GM18870 (cell line): ENCODE measurements around the gene NELFE.

ENCODE experiments used
- ATAC-seq: cut with Tn5 transposase; IDR thresholded peaks from one replicate; pipeline ENCODE4 v1.9.1; 2021; ENCODE audit warnings: moderate library complexity; ENCODE audit not compliant: unreplicated experiment

Gene NELFE

DNA sequence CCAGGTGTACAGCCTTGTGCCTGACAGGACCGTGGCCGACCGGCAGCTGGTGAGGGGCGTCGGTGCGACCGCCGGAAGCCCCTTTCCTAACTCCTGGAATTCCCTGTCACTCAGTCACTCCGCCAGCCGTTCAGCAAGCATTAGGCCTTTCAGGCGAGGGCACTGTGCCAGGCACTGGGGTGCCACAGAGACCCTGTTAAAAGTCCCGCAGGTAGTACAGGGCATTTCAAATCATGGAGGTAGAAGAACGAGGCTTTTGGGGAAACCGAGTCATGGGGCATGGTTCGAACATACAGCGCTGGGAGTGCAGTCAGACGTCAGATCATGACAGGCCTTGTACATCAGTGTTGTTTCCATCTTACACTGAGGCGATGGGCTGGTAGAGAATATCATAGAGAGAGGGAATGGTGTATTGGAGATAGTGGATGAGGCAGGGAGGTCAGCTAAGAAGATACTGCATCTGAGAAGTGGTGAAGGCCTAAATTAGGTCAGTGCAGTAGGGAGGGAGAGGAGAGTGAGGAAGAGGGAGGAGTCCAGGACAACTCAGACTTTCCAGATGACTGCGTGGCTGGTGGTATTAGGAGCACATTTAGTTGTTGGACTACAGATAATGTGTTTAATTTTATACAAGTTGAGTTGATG, 14.1 kb upstream of the NELFE start:
- no peak for ATAC-seq

DNA sequence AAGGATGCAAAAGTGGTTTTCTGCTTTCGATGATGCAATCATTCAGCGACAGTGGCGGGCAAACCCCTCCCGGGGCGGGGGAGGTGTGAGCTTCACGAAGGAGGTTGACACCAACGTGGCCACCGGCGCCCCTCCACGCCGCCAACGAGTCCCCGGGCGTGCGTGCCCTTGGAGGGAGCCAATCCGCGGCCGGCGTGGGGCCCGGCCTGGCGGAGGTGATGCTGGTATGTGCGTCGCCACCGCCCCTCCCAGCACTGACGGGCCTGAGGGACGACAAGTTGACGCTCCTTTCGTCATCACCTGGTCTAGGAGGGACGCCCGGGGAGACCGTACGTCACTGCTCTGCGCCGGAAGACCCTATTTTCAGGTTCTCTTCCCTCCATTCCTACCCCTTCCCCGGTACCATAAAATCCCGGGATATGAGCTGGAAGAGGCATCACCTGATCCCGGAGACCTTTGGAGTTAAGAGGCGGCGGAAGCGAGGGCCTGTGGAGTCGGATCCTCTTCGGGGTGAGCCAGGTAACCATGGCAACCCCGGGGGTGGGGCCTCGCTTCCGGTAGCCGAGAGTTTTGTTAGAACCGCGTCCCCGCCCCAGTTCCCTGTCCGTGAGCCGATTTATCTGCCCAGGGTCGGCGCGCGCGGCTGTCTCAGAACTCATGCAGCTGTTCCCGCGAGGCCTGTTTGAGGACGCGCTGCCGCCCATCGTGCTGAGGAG, 13.4 kb upstream of the NELFE start, which contains the start of gene DXO:
Gene DXO, minus strand, starts transcription at position 146 of the 716 bp plus-strand sequence. CDS start 463 bp downstream, outside the sequence.
- peak; percentile 76 for ATAC-seq

DNA sequence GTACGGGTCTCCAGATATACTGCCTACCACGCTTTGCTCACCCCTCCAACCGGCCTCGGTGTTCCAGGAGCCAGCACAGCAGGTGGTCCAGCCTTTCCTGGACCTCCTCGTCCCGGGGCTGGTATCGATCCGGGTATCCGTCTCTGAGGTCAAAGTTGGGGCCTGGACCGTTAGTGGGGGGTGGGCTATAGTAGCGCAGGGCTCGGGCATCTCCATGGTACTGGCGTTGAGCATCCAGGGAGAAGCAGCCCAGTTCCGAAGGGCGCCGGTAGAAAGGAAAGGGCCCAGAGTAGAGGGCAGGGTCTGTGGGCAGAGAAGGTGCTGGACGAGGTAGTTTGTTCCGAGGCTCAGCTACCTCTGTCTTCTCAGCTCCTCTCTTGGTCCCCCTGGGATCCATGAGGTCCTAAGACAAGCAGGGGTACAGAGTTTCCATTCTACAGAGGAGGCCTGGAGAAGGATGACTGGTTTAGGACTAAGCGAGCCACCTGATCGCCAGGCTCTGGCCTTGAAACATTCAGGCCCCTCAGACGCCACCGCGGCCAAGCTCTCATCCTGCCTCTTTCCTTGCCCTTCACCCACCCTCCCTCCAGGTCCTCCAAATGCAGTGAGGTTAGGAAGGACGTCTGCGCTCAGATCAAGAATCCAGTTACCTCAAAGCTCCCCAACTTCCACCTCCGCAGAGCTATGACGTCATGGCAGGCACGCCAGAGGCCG, 12.7 kb upstream of the NELFE start:
- ATAC-seq, result no peak

DNA sequence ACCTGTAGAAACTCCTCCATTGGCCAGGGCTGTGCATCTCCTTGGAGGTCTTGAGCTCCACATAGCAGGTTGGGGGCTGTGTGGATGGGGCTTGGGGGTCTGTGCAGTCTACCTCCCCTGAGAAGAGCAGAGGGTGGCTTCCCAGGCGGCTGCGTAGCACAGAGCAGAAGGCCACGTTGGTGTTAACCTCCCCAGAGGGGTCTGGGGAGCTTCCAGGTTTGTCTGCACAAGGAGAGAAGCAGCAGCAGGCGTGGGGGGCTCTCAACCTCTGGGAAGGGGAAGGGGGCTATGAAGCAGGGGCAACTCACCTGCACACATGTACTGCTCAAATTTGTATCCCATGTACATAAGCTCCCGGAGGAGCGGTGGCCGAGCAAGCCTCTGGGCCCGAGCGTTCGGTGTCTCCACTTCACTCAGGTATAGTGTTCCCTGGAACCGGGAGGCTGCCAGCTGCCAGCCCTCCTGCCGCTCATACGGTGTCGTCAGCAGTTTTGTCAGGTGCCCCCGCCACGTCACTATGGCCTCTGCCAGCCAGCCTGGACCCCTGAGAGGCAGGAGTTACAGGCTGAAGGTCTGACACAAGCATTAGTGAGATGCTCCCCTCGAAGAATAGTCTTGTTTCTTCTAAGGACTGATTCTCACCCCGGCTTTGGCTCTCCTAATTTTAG, 12.0 kb upstream of the NELFE start:
- no peak for ATAC-seq

DNA sequence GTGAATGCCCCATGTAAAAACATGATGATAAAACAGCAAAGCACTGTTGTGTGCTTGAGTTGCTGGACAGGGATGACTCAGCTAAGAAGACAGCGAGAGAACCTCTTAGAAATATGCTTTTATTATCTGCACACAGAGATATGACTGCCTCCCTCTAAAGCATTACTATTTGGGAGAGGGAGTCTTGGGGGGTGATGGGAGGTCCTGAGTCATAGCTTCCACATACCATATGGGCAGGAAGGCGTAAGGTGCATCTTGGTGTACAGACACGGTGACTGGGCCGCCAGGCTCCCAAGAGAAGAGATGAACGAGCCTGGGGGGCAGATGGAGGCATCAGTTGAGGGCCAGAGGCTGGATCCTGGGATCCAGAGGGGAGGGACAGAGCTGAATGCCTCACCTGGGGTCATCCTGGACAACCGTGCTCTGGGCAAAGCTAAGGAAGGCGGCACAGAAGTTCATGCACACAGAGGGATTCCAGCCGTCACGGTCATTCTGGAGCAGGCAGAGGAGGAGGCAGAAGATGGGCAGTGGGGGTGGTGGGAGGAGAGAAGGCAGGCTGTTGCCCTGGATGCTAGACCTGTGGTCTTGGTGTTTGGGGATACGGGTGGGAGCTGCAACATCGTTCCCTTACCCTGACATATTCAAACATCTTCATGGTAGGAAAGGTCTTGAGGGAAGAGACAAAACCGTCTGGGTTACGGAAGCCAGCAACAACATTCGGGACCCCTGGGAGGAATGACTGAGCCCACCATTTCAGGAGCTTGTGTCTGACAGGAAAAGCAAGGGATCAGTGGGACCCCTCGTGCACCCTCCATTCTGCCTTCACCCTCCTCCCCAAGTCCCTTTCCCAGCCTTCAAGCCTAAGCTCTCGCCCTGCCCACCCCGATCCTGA, 11.2 kb upstream of the NELFE start:
- ATAC-seq, result no peak

DNA sequence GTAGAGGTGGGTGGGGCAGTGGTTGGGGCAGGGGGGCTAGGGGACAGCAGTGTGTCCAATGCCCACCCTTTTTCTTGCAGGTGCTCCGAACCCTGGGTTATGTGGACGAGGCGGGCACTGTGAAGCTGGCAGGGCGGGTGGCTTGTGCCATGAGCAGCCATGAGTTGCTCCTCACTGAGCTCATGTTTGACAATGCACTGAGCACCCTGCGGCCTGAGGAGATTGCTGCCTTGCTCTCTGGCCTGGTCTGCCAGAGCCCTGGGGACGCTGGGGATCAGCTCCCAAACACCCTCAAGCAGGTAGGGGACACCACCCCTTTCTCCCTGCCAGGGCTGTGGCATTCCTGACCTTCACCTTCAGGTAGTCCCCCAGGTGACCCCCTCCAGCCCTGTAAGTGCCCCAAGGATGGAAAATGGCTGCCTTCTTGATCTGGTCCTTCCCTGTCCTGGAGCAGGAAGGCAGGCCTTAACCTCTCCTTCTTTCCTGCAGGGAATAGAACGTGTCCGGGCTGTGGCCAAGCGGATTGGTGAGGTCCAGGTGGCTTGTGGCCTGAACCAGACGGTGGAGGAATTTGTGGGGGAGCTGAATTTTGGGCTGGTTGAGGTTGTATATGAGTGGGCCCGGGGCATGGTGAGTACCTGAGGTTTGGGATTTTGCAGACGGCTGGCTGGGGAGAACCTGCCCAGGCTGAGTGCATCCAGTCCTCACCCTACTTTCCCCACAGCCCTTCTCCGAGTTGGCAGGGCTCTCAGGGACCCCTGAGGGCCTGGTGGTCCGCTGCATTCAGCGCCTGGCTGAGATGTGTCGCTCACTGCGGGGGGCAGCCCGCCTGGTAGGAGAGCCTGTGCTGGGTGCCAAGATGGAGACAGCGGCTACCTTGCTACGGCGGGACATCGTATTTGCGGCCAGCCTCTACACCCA, 10.3 kb upstream of the NELFE start:
- no peak for ATAC-seq

DNA sequence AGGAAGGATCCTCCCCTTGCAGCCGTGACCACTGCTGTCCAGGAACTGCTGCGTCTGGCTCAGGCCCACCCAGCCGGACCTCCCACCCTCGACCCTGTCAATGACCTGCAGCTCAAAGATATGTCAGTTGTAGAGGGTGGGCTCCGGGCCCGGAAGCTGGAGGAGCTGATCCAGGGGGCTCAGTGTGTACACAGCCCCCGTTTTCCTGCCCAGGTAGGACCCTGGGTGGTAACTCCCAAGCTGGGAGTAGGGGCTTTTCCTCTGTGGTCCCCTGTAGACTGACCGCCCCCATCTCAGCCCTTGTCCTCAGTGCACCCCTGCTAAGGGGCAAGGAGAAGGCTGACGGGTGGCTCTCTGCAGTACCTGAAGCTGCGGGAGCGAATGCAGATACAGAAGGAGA, 9.6 kb upstream of the NELFE start:
- ATAC-seq, result no peak

DNA sequence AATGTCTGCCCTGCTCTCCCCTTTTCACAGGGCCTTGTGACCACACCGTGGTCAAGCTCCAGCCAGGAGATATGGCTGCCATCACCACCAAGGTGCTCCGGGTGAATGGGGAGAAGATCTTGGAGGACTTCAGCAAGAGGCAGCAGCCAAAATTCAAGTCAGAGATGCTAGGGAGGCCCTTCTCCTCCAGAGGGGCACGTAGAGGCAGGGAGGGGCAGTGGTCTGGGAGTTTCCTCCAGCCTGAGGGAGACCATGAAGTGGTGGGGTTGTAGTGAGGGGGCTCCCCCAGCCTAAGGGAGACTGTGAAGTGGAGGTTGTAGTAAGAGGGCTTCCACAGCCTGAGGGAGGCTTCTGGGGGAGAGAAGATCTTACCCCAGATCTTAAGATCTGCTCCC, 9.2 kb upstream of the NELFE start:
- ATAC-seq, result no peak

DNA sequence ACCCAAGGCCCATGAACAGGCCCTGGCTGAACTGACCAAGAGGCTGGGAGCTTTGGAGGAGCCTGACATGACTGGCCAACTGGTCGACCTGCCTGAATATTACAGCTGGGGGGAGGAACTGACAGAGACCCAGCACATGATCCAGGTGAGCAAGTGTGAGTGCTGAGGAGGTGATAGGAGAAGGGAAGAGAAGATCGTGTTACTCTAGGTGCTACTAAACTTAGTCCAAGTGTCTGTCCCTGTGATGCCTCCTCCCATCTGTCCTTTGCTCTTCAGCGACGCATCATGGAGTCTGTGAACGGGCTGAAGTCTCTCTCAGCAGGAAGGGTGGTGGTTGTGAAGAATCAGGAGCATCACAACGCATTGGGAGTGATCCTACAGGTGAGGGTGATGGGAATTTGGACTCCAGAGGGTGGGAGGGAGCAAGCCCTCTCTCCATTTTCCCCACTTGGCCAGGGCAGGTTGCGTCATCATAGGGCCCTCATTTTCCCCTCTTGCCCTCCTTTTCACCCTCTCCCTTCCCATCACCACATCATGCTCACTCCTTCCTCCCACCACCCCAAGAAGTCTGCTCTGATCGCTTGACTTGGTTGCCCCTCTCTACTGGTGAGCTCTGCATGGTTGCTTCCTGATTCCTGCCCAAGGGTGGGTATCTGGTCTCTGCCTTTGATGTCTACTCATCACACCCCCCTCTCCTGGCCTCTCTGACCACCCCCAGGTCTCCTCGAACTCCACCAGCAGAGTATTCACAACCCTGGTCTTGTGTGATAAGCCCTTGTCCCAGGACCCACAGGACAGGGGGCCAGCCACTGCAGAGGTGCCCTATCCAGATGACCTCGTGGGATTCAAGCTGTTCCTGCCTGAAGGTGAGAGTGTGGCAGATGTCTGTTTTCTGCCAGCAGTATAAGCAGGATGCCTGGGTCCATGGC, 8.5 kb upstream of the NELFE start:
- ATAC-seq, result no peak

DNA sequence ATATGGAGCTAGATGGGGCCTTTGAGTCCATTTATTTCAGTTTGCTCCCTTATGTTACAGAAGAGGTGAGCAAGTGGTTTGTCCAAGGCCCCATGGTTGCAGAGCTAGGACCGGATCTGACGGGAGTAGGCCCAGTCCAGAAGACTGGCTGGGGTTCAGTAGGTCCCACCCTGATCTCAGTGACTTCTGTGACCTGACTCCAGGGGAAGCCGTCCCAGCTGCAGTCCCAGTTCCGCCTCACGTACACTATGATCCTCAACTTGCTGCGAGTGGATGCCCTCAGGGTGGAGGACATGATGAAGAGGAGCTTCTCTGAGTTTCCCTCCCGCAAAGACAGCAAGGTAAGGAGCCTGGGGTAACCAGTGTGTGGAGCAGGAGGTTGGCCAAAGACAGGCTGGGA, 7.7 kb upstream of the NELFE start:
- ATAC-seq, result no peak

DNA sequence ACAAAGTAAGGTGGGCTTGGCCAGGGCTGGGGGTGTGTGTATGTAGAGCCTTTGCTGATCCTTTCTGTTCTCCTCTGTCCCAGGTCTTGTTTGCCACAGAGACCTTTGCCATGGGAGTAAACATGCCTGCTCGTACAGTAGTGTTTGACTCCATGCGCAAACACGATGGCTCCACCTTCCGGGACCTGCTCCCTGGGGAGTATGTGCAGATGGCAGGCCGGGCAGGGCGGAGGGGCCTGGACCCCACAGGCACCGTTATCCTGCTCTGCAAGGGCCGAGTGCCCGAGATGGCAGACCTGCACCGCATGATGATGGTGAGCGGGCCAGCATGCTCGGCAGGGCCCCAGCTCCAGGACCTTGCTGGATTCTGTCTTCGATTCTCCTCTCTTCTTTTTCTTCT, 6.9 kb upstream of the NELFE start:
- no peak for ATAC-seq

DNA sequence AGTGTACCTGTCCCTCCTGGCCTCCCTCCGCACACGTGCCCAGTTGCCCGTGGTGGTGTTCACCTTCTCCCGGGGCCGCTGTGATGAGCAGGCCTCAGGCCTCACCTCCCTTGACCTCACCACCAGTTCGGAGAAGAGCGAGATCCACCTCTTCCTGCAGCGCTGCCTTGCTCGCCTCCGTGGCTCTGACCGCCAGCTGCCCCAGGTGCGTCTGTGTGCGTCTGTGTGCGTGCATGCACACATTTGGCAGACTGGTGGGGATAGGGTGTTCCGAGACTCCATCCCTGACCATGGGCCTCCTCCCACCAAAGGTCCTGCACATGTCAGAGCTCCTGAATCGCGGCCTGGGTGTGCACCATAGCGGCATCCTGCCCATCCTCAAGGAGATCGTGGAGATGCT, 5.2 kb upstream of the NELFE start:
- no peak for ATAC-seq

DNA sequence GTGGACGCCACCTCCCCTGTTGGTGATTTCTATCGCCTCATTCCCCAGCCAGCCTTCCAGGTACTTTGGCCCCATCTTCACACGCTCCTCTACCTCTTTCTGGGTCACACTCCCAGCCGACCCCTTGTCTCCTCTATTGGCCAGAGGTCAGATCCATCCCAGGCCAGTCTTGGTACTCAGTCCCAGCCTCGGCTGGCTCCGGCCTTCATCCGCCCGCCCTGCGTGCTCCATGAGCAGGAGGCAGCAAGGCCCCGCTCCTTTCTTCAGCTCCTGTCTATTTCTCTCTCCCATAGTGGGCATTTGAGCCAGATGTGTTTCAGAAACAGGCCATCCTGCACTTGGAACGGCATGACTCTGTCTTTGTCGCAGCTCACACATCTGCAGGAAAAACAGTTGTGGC, 2.8 kb upstream of the NELFE start:
- ATAC-seq, result no peak

DNA sequence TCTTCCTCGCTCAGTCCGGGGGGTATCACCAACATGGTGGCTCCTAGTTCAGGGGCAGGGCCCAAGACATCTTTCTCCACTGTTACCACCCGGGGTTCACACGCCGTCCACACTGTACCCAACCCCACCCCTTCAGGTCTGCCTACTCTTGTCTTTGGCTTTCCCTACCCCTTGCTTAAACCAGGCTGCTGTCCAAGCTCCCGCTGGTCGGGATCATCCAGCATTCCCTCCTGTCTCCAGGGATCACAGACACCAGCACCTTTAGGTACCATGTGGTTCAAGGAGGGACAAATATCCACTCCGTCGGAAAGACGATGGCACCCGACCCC, 395 bp downstream of the NELFE start:
- ATAC-seq, result no peak

DNA sequence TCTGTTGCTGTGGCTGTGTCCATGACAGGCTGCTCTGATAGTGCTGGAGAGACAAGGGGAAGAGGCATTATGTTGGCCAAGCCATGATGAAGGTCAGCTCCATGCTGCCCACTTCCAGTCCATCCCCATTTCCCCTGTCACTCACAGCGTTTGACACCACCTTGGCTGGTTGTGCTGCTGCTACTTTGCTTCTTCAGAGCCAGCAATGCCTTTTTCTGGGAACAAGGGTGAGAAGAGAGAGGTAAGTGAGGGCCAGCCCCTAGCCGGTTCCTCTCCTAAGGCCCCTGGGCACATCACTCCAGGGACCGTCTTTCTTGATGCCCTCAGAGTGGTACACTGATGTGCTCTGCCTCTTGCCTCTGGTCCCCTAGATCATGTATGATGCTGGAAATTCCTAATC, 2.0 kb downstream of the NELFE start:
- no peak for ATAC-seq

DNA sequence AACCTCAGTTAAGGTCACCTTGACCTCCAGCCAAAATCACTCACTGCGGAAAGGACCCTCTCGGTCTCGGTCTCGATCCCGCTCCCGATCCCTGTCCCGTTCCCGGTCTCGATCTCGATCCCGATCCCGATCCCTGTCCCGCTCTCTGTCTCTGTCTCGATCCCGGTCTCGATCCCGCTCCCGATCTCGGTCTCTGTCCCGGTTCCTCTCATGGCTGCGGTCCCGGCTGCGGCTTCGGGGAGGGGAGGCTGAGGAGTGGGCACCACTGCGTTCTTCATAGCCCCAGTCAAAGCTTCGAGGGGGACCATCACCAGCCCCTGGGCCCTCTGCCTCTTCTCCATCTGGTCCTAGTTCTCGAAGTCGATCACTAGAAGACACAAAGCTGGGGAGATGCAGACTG, 4.3 kb downstream of the NELFE start:
- no peak for ATAC-seq

DNA sequence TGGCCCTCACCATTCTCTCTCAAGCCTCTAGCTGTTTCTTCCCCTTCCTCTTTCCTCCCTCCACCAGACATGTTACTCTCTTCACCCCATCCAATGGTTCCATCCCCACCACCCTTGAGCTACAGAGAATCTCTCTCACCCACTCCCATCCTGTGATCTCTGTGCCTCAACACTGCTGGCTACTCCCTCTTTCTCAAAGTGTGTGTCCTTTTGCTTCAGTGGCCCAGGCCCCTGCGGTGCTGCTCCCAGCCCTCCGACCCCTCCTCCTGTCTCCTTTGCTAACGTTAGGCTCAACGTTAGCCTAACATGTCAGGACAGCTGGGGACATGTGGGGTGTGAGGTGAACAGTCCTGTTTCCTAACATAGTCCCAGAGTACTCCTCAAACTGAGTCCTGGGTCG, 5.9 kb downstream of the NELFE start:
- no peak for ATAC-seq

DNA sequence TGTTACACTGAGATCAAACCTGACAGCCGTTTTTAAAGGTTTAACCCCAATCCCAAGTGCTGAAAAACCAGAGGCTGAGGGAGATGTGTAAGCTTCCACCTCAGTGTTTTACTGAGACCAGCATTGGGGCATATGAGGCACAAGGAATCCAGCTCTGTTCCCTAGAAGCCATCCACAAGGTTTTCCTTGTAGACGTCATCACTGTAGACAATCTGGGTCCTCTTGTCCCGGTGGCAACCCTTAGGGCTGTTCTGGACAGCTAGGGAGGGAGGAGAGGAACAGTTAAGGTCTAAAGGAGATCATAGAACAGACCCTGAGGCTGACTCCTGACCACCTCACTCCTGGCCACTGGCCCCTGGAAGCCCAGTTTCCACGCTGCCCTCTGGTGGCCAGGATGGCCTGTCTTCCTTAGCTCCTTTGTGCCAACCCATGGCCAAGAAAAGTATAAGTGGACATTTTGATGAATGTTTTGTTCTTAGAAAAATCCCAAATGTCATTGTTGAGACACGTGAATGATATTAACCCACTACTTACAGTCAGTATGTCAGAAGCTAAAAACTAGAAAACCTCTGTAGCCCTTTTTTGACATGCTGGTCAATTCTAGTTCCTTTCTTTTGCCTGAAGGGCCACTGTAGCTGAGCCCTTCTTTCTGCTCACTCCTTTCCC, 6.5 kb downstream of the NELFE start:
- no peak for ATAC-seq
